Measurements from ENCODE around the gene TNFRSF13B. TPM values are rescaled to one million over a fixed set of nuclear protein-coding genes. Genes with fewer than 3 reads are reported as not detected.

The TNFRSF13B gene
- total and polyA plus RNA-seq, 10 of the 15 experiments (the other 5 are each of a cell fraction or from before 2014, with no cell fraction given): 15.5 to 231 (median 119) TPM

GRCh38 chr17:16928406-16929034 lies 43.4 kb downstream of the TNFRSF13B start (continued):
- TF ChIP-seq PAX8 (IDR thresholded peaks at IDR 0.05) (no peak), SKIL (IDR thresholded peaks at IDR 0.05; ENCODE audit: low read depth, poor library complexity, severe bottlenecking) (no peak), FOS (IDR thresholded peaks at IDR 0.05; ENCODE audit: borderline replicate concordance, extremely low read depth, insufficient read length) (no peak), TCF7 (IDR thresholded peaks at IDR 0.05; ENCODE audit: borderline replicate concordance) (no peak), TARDBP (IDR thresholded peaks at IDR 0.05; ENCODE audit: borderline replicate concordance) (no peak), EP300 (IDR thresholded peaks at IDR 0.05; ENCODE audit: borderline replicate concordance in 1 of 2, control insufficient read depth in 1 of 2, low read depth in 2 of 2, low read length in 2 of 2) (no peak), IKZF2 (IDR thresholded peaks at IDR 0.05) (no peak), CUX1 (IDR thresholded peaks at IDR 0.05; ENCODE audit: insufficient replicate concordance, low read depth, low read length) (no peak), EGR1 (IDR thresholded peaks at IDR 0.05; ENCODE audit: borderline replicate concordance in 1 of 2, low read depth in 2 of 2, low read length in 2 of 2) (no peak), CHD4 (IDR thresholded peaks at IDR 0.05) (no peak), CEBPZ (IDR thresholded peaks at IDR 0.05; ENCODE audit: low read depth, low read length) (no peak), SREBF2 (IDR thresholded peaks at IDR 0.05; ENCODE audit: low read length) (no peak)
